ENCODE data around the gene MON1B. TPM values are rescaled to one million over a fixed set of nuclear protein-coding genes. Genes with fewer than 3 reads are reported as not detected.

Gene MON1B
- total and polyA plus RNA-seq, 8 donors, result 9.1 to 48.7 (median 22.7) TPM

GRCh38 chr16:77225182-77225581 is 34.2 kb downstream of the MON1B start:
- TF ChIP-seq POLR2AphosphoS5 (IDR thresholded peaks at IDR 0.05) (no peak), CTCF (IDR thresholded peaks at IDR 0.05) (no peak), POLR2A (IDR thresholded peaks at IDR 0.05) (no peak), EP300 (IDR thresholded peaks at IDR 0.05) (no peak)
- WGBS, 5 donors, result 79 to 96% (median 87%) methylated on average over 3 of the region's 3 CpGs
- no peaks in the 10 kb centered on the region for H3K4me1 ChIP-seq
- no peak overlapping the region for H3K27ac ChIP-seq
- H3K36me3 ChIP-seq, result no peaks in the 10 kb centered on the region
- H3K9me3 ChIP-seq, result no peaks in the 10 kb centered on the region
- no peak overlapping the region for H3K4me3 ChIP-seq
- DNase-seq, result no peak
- intact Hi-C loops (cut with DNase I; ENCODE audit: low total_unique reads), result no loop called here
- H3K27me3 ChIP-seq, result peaks cover 0 to 14% (median 9%) of the 10 kb centered on the region in 3 donors

- no peak overlapping the region for H3K27ac ChIP-seq
- H3K4me1 ChIP-seq, result no peaks in the 10 kb centered on the region
- 79 to 87% (median 84%) methylated on average over 5 of the region's 5 CpGs for WGBS, 5 donors
Observed at GRCh38 chr16:77227745-77228144, 36.8 kb downstream of the MON1B start.

GRCh38 chr16:77231047-77231446 is 40.1 kb downstream of the MON1B start:
- H3K4me1 ChIP-seq, result peaks cover 0 to 3% (median 1%) of the 10 kb centered on the region in 4 donors
- TF ChIP-seq EP300 (IDR thresholded peaks at IDR 0.05), result no peak
- no peak for TF ChIP-seq POLR2AphosphoS5 (IDR thresholded peaks at IDR 0.05)
- DNase-seq, result no peak
- WGBS, 5 donors, result 30 to 65% (median 55%) methylated on average over 3 of the region's 3 CpGs
- peaks cover 0 to 47% (median 4%) of the 10 kb centered on the region in 3 donors for H3K27me3 ChIP-seq
- no peak overlapping the region for H3K4me3 ChIP-seq
- H3K27ac ChIP-seq, result no peak overlapping the region
- H3K36me3 ChIP-seq, result no peaks in the 10 kb centered on the region
- H3K9me3 ChIP-seq, result no peaks in the 10 kb centered on the region
- intact Hi-C loops (cut with DNase I; ENCODE audit: low total_unique reads), result no loop called here

More at GRCh38 chr16:77227745-77228144, 36.8 kb downstream of the MON1B start:
- no peak for TF ChIP-seq POLR2A (IDR thresholded peaks at IDR 0.05)
- no peak for TF ChIP-seq CTCF (IDR thresholded peaks at IDR 0.05)
- TF ChIP-seq POLR2AphosphoS5 (IDR thresholded peaks at IDR 0.05), result no peak
- TF ChIP-seq EP300 (IDR thresholded peaks at IDR 0.05), result no peak
- no peak for DNase-seq
- H3K36me3 ChIP-seq, result no peaks in the 10 kb centered on the region
- intact Hi-C loops (cut with DNase I; ENCODE audit: low total_unique reads), result no loop called here
- no peaks in the 10 kb centered on the region for H3K9me3 ChIP-seq
- H3K4me3 ChIP-seq, result no peak overlapping the region
- H3K27me3 ChIP-seq, result peaks cover 0 to 17% (median 9%) of the 10 kb centered on the region in 3 donors

GRCh38 chr16:77233799-77234519 is 43.0 kb downstream of the MON1B start:
- Histone ChIP-seq H3K27ac (no peak overlapping the region), H3K4me3 (no peak overlapping the region), H3K4me1 (peaks cover 0 to 7% (median 5%) of the 10 kb centered on the region in 4 donors), H3K9me3 (no peaks in the 10 kb centered on the region), H3K36me3 (no peaks in the 10 kb centered on the region), H3K27me3 (peaks cover 0 to 33% (median 0%) of the 10 kb centered on the region in 3 donors)
- TF ChIP-seq EP300 (IDR thresholded peaks at IDR 0.05), result no peak
- DNase-seq, result no peak
- intact Hi-C loops (cut with DNase I; ENCODE audit: low total_unique reads), result loop anchor here (2.0 kb wide), 1 partner anchor 351 kb away; no protein-coding TSS in a partner anchor
- WGBS, 5 donors, result 64 to 70% (median 66%) methylated on average over 9 of the region's 9 CpGs

GRCh38 chr16:77234611-77235010 is 43.6 kb downstream of the MON1B start:
- intact Hi-C loops (cut with DNase I; ENCODE audit: low total_unique reads), result loop anchor here (2.0 kb wide), 1 partner anchor 350 kb away; no protein-coding TSS in a partner anchor
- Histone ChIP-seq H3K27ac (no peak overlapping the region), H3K4me1 (peaks cover 0 to 7% (median 5%) of the 10 kb centered on the region in 4 donors), H3K4me3 (no peak overlapping the region), H3K9me3 (no peaks in the 10 kb centered on the region), H3K27me3 (peaks cover 0 to 33% (median 0%) of the 10 kb centered on the region in 3 donors), H3K36me3 (no peaks in the 10 kb centered on the region)
- 30 to 37% (median 34%) methylated on average over 11 of the region's 11 CpGs for WGBS, 5 donors
- DNase-seq, result no peak
- TF ChIP-seq POLR2A (IDR thresholded peaks at IDR 0.05) (no peak), CTCF (IDR thresholded peaks at IDR 0.05) (no peak), POLR2AphosphoS5 (IDR thresholded peaks at IDR 0.05) (no peak), EP300 (IDR thresholded peaks at IDR 0.05) (no peak)
